Panc1 (cell line): ENCODE measurements around the gene CHCHD10. TPM values are rescaled to one million over a fixed set of nuclear protein-coding genes. Genes with fewer than 3 reads are reported as not detected.
"Not testable (repeated sequence)": the region's sequence is repeated elsewhere in the genome, so short reads cannot be mapped to it uniquely, and the experiment has no call there.

Experiments
- ATAC-seq: fragments of 200-7000 bp; cut with Tn5 transposase; 2 replicates; pipeline ENCODE4 v1.9.1; 2020; ENCODE audit warnings: mild to moderate bottlenecking, moderate library complexity
- BruUV-seq: library from RNA; stranded (reverse); fragments of 400-500 nt; replicated peaks from 2 replicates; lab custom pipeline; 2021; lab: Mats Ljungman, UMichigan
- CTCF ChIA-PET: fragments of 300-600 bp; sonication (Branson Sonifier 250); formaldehyde crosslinking; loops from one replicate; lab custom pipeline; 2022; ENCODE audit warnings: antibody characterized with exemption; lab: Charles Lee
- POLR2A ChIA-PET: fragments of 300-600 bp; sonication (Branson Sonifier 250); formaldehyde crosslinking; loops from one replicate; lab custom pipeline; 2022; ENCODE audit warnings: antibody characterized with exemption; lab: Charles Lee
- DNase-seq: peaks from one replicate; pipeline ENCODE4 v3.0.0-alpha.2; 2010; ENCODE audit warnings: low read depth, low spot score
- H3K27ac ChIP-seq: 2 replicates; pipeline ENCODE4 v1.5.1; 2011; ENCODE audit warnings: mild to moderate bottlenecking, low read length, inconsistent platforms
- H3K27me3 ChIP-seq: fragments of 200-500 bp; sonication (Bioruptor generic); 2 replicates; pipeline ENCODE4 v1.6.0; 2014; ENCODE audit warnings: low read length, inconsistent platforms; ENCODE audit not compliant: control insufficient read depth, insufficient read depth
- H3K36me3 ChIP-seq: fragments of 200-500 bp; sonication (Bioruptor generic); 2 replicates; pipeline ENCODE4 v1.5.1; 2014; ENCODE audit warnings: inconsistent platforms, mild to moderate bottlenecking, low read length, moderate library complexity; ENCODE audit not compliant: control insufficient read depth, insufficient read depth
- H3K4me1 ChIP-seq: 2 replicates; pipeline ENCODE4 v1.5.1; 2011; ENCODE audit warnings: inconsistent platforms, mild to moderate bottlenecking, low read length, moderate library complexity; ENCODE audit not compliant: control insufficient read depth, insufficient read depth
- H3K4me3 ChIP-seq, 2 experiments: 2 replicates each; pipeline ENCODE4 v1.5.1; 2011 to 2012; ENCODE audit warnings: low read depth in 2 of 2, low read length in 2 of 2, mild to moderate bottlenecking in 2 of 2, inconsistent platforms in 1 of 2, moderate library complexity in 1 of 2
- H3K9me3 ChIP-seq: fragments of 200-500 bp; sonication (Bioruptor generic); 2 replicates; pipeline ENCODE4 v1.5.1; 2014; ENCODE audit warnings: low read depth, mild to moderate bottlenecking, inconsistent platforms, low read length, moderate library complexity; ENCODE audit not compliant: control insufficient read depth, insufficient read depth
- POLR2AphosphoS5 ChIP-seq: IDR thresholded peaks from 2 replicates; pipeline ENCODE4 v1.6.1; 2012; ENCODE audit warnings: mild to moderate bottlenecking, low read depth, low read length, moderate library complexity
- SIN3A ChIP-seq: IDR thresholded peaks from 2 replicates; pipeline ENCODE4 v1.6.1; 2012; ENCODE audit warnings: low read depth, mild to moderate bottlenecking, low read length, moderate library complexity, borderline replicate concordance; ENCODE audit not compliant: insufficient read depth
- TCF7L2 ChIP-seq: IDR thresholded peaks from 2 replicates; pipeline ENCODE4 v1.6.1; 2011; ENCODE audit warnings: mild to moderate bottlenecking, low read depth, low read length, inconsistent platforms
- in situ Hi-C: cut with HindIII; loops from 2 replicates; pipeline ENCODE4 v1.10.0; 2016; ENCODE audit warnings: low sequenced_read_pairs, low pct_unique_long_range_greater_than_20kb
- intact Hi-C: fragments of 100-400 bp; cut with micrococcal nuclease; formaldehyde crosslinking; loops from one replicate; pipeline ENCODE4 v1.10.0; 2022; ENCODE audit not compliant: unreplicated experiment
- total RNA-seq: library from RNA; stranded (reverse); gene quantifications from one replicate; pipeline ENCODE4 v1.2.1, GENCODE V29; 2021; ENCODE audit not compliant: unreplicated experiment
- TF ChIP-seq, protein P1 (sequence below): fragments of 450-650 bp; IDR thresholded peaks from 2 replicates; pipeline ENCODE4 v1.5.1; 2017; ENCODE audit warnings: mild to moderate bottlenecking
- TF ChIP-seq, protein P2 (sequence below), 2 experiments: IDR thresholded peaks; 2 replicates each; pipeline ENCODE4 v1.6.1; 2011 to 2012; ENCODE audit warnings: low read depth in 2 of 2, control low read depth in 1 of 2, low read length in 1 of 2, mild to moderate bottlenecking in 1 of 2, moderate library complexity in 1 of 2; ENCODE audit not compliant: insufficient read depth in 1 of 2

Gene CHCHD10
- total RNA-seq, 1 experiment from 2014 or later = 84.4 TPM

DNA sequence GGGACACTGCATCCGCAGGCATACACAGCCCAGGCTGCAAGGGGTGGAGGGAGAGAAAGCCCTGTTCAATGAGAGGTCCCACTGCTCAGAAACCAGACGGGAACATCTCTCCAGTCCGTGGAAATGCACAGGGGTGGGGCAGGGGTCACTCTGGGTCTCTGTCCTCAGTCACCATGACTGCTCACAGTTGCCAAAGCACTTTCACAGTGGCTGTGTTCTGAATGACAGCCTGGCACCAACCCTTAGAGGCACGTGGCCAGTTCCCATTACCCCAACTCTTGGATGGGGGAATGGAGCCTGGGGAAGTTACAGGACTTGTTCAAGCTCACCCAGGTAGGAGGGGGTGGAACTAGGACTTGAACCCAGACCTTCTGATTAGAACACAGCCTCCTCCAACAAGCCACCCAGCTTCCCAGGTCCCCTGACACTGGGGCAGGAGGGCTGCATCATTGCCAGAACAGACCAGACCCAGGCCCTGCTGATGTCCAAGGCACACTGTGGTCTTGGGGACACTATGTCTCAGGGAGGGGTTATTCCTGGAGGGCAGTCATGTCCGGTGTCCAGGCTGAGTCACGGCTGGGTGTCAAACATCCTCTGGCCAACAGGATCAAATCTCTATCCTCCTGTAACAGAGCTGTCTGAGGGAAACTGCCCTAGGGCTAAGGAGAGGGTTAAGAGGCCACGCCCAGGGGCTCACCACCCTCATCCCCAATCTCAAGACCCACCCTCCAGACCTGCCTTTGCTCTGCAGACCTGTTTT lies 25.1 kb downstream of the CHCHD10 start:
- ChIA-PET POLR2A (no interaction called here), CTCF (no interaction called here)
- no peaks in the 10 kb centered on the region for H3K27me3 ChIP-seq
- no peaks in the 10 kb centered on the region for H3K9me3 ChIP-seq
- no peak for TF ChIP-seq SIN3A
- TF ChIP-seq TCF7L2 = no peak
- TF ChIP-seq, protein P1, sequence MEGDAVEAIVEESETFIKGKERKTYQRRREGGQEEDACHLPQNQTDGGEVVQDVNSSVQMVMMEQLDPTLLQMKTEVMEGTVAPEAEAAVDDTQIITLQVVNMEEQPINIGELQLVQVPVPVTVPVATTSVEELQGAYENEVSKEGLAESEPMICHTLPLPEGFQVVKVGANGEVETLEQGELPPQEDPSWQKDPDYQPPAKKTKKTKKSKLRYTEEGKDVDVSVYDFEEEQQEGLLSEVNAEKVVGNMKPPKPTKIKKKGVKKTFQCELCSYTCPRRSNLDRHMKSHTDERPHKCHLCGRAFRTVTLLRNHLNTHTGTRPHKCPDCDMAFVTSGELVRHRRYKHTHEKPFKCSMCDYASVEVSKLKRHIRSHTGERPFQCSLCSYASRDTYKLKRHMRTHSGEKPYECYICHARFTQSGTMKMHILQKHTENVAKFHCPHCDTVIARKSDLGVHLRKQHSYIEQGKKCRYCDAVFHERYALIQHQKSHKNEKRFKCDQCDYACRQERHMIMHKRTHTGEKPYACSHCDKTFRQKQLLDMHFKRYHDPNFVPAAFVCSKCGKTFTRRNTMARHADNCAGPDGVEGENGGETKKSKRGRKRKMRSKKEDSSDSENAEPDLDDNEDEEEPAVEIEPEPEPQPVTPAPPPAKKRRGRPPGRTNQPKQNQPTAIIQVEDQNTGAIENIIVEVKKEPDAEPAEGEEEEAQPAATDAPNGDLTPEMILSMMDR = no peak
- TF ChIP-seq, protein P2, sequence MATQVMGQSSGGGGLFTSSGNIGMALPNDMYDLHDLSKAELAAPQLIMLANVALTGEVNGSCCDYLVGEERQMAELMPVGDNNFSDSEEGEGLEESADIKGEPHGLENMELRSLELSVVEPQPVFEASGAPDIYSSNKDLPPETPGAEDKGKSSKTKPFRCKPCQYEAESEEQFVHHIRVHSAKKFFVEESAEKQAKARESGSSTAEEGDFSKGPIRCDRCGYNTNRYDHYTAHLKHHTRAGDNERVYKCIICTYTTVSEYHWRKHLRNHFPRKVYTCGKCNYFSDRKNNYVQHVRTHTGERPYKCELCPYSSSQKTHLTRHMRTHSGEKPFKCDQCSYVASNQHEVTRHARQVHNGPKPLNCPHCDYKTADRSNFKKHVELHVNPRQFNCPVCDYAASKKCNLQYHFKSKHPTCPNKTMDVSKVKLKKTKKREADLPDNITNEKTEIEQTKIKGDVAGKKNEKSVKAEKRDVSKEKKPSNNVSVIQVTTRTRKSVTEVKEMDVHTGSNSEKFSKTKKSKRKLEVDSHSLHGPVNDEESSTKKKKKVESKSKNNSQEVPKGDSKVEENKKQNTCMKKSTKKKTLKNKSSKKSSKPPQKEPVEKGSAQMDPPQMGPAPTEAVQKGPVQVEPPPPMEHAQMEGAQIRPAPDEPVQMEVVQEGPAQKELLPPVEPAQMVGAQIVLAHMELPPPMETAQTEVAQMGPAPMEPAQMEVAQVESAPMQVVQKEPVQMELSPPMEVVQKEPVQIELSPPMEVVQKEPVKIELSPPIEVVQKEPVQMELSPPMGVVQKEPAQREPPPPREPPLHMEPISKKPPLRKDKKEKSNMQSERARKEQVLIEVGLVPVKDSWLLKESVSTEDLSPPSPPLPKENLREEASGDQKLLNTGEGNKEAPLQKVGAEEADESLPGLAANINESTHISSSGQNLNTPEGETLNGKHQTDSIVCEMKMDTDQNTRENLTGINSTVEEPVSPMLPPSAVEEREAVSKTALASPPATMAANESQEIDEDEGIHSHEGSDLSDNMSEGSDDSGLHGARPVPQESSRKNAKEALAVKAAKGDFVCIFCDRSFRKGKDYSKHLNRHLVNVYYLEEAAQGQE (IDR thresholded peaks at IDR 0.05; ENCODE audit: insufficient read depth in 1 of 2, low read depth in 2 of 2, low read length in 1 of 2) = no peak
- TF ChIP-seq POLR2AphosphoS5 = no peak
- no peaks in the 10 kb centered on the region for H3K36me3 ChIP-seq
- DNase-seq (no peak), ATAC-seq (no peak)
- H3K4me1 ChIP-seq = no peaks in the 10 kb centered on the region
- BruUV-seq = no TSS peak
- intact Hi-C loops (no loop called here), in situ Hi-C loops (no loop called here)
- H3K4me3 ChIP-seq = no peak overlapping the region
- no peak overlapping the region for H3K27ac ChIP-seq

DNA sequence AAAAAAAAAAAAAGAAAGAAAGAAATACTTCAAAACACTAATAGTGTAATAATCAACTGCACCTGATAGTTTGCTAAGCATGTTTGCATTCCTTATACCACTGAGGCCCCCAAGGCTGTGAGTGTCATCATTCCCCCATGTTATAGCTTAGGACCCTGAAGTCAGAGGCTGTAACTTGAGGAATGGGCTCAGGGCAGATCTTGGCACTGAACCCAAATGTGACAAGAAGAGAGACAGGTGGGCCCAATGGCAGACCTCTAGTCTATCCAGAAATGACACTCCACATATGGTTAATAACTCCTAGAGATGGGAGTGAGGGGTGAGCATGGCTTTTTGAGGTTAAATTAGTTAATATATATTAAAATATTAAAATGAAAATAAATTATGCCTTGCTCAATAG lies 30.1 kb downstream of the CHCHD10 start:
- H3K27ac ChIP-seq = no peak overlapping the region
- no peaks in the 10 kb centered on the region for H3K36me3 ChIP-seq
- H3K4me3 ChIP-seq = no peak overlapping the region
- H3K9me3 ChIP-seq = no peaks in the 10 kb centered on the region
- no TSS peak for BruUV-seq
- intact Hi-C loops (no loop called here), in situ Hi-C loops (no loop called here)
- H3K27me3 ChIP-seq = no peaks in the 10 kb centered on the region
- no peak for ATAC-seq
- TF ChIP-seq TCF7L2 = no peak
- no peak for TF ChIP-seq SIN3A
- TF ChIP-seq, protein P1 = no peak
- TF ChIP-seq, protein P2 (IDR thresholded peaks at IDR 0.05; ENCODE audit: insufficient read depth in 1 of 2, low read depth in 2 of 2, low read length in 1 of 2) = no peak
- TF ChIP-seq POLR2AphosphoS5 = no peak
- no peak for DNase-seq
- no peaks in the 10 kb centered on the region for H3K4me1 ChIP-seq
- POLR2A ChIA-PET = no interaction called here
- CTCF ChIA-PET = no interaction called here

DNA sequence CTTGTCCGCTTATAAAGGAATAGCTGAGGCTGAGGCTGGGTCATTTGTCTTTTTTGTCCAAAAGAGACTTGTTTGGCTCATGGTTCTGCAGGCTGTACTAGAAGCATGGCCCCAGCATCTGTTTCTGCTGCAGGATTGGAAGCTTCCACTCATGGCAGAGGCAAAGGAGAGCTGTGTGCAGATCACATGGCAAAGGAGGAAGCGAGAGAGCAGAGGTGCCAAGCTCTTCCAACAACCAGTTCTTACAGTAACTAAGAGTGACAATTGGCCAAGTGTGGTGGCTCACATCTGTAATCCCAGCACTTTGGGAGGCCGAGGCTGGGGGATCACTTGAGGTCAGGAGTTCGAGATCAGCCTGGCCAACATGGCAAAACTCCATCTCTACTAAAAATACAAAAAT lies 39.7 kb downstream of the CHCHD10 start:
- H3K27ac ChIP-seq, POLR2A ChIA-PET, ATAC-seq, H3K36me3 ChIP-seq, intact Hi-C loops, H3K4me1 ChIP-seq, H3K27me3 ChIP-seq, H3K4me3 ChIP-seq, DNase-seq, H3K9me3 ChIP-seq, in situ Hi-C loops, CTCF ChIA-PET, BruUV-seq: not testable (repeated sequence)
